MM.1S (cell line): ENCODE results near the gene CARD10.

ENCODE experiments used
- DNase-seq: peaks from one replicate; pipeline ENCODE4 v3.0.0-alpha.2; 2015
- H2AFZ ChIP-seq: fragments of 300-600 bp; sonication (generic); 2 replicates; pipeline ENCODE4 v1.6.0; 2016; ENCODE audit warnings: antibody characterized with exemption, low read length
- H3F3A ChIP-seq: fragments of 300-600 bp; sonication (generic); 2 replicates; pipeline ENCODE4 v1.6.1; 2016; ENCODE audit warnings: mild to moderate bottlenecking, antibody characterized with exemption, low read length, moderate library complexity, mixed read lengths; ENCODE audit not compliant: insufficient read depth
- H3K27ac ChIP-seq: fragments of 300-600 bp; sonication (generic); 2 replicates; pipeline ENCODE4 v1.5.1; 2016; ENCODE audit warnings: mild to moderate bottlenecking, low read length
- H3K27me3 ChIP-seq: fragments of 300-600 bp; sonication (generic); replicated peaks from 2 replicates; pipeline ENCODE4 v1.6.0; 2016; ENCODE audit warnings: low read length; ENCODE audit not compliant: insufficient read depth
- H3K36me3 ChIP-seq: fragments of 300-600 bp; sonication (generic); replicated peaks from 2 replicates; pipeline ENCODE4 v1.6.1; 2016; ENCODE audit warnings: mild to moderate bottlenecking, low read length, mixed read lengths; ENCODE audit not compliant: insufficient read depth
- H3K4me1 ChIP-seq: fragments of 300-600 bp; sonication (generic); 2 replicates; pipeline ENCODE4 v1.6.1; 2016; ENCODE audit warnings: low read length, mixed read lengths
- H3K4me2 ChIP-seq: fragments of 300-600 bp; sonication (generic); 2 replicates; pipeline ENCODE4 v1.6.0; 2016; ENCODE audit warnings: low read depth, low read length
- H3K4me3 ChIP-seq: fragments of 300-600 bp; sonication (generic); 2 replicates; pipeline ENCODE4 v1.5.1; 2016; ENCODE audit warnings: low read length, mixed read lengths
- H3K79me2 ChIP-seq: fragments of 300-600 bp; sonication (generic); 2 replicates; pipeline ENCODE4 v1.6.1; 2016; ENCODE audit warnings: mixed run types, low read length, mixed read lengths
- H3K9ac ChIP-seq: fragments of 300-600 bp; sonication (generic); 2 replicates; pipeline ENCODE4 v1.6.1; 2016; ENCODE audit warnings: low read length, mixed read lengths
- H3K9me2 ChIP-seq: fragments of 300-600 bp; sonication (generic); replicated peaks from 2 replicates; pipeline ENCODE4 v1.6.1; 2016; ENCODE audit warnings: mild to moderate bottlenecking, low read length, mixed read lengths; ENCODE audit not compliant: insufficient read depth
- H3K9me3 ChIP-seq: fragments of 300-600 bp; sonication (generic); replicated peaks from 2 replicates; pipeline ENCODE4 v1.6.1; 2016; ENCODE audit warnings: mild to moderate bottlenecking, low read length, mixed read lengths; ENCODE audit not compliant: insufficient read depth
- H4K20me1 ChIP-seq: fragments of 300-600 bp; sonication (generic); 2 replicates; pipeline ENCODE4 v1.6.1; 2016; ENCODE audit warnings: mild to moderate bottlenecking, low read length, moderate library complexity, mixed read lengths; ENCODE audit not compliant: insufficient read depth
- CTCF ChIP-seq: fragments of 300-600 bp; sonication (generic); IDR thresholded peaks from 2 replicates; pipeline ENCODE4 v1.5.1; 2016; ENCODE audit warnings: antibody characterized with exemption, low read length, mixed read lengths
- EZH2 ChIP-seq: fragments of 300-600 bp; sonication (generic); optimal IDR thresholded peaks from 2 replicates; pipeline ENCODE3; 2017; ENCODE audit warnings: low read depth, mild to moderate bottlenecking, antibody characterized with exemption, low read length, mixed read lengths
- EZH2phosphoT487 ChIP-seq: fragments of 300-600 bp; sonication (generic); IDR thresholded peaks from 2 replicates; pipeline ENCODE4 v1.6.1; 2018; ENCODE audit warnings: antibody characterized with exemption, low read length

Gene CARD10

GRCh38 chr22:37472418-37473006 is 46.7 kb downstream of the CARD10 start:
- no peaks in the 10 kb centered on the region for H3K79me2 ChIP-seq
- H2AFZ ChIP-seq, result no peak overlapping the region
- TF ChIP-seq EZH2, result no peak
- peak; percentile 63 for TF ChIP-seq CTCF
- TF ChIP-seq EZH2phosphoT487, result no peak
- H4K20me1 ChIP-seq, result no peaks in the 10 kb centered on the region
- no peaks in the 10 kb centered on the region for H3K36me3 ChIP-seq
- no peaks in the 10 kb centered on the region for H3F3A ChIP-seq
- H3K9me2 ChIP-seq, result no peaks in the 10 kb centered on the region
- no peak overlapping the region for H3K4me3 ChIP-seq
- no peak overlapping the region for H3K4me2 ChIP-seq
- H3K27ac ChIP-seq, result no peak overlapping the region
- DNase-seq, result no peak
- H3K27me3 ChIP-seq, result no peaks in the 10 kb centered on the region
- H3K4me1 ChIP-seq, result no peaks in the 10 kb centered on the region
- H3K9ac ChIP-seq, result no peak overlapping the region
- H3K9me3 ChIP-seq, result no peaks in the 10 kb centered on the region

- Histone ChIP-seq H3K27me3 (no peaks in the 10 kb centered on the region), H3K9me3 (no peaks in the 10 kb centered on the region), H3K9me2 (no peaks in the 10 kb centered on the region), H3K36me3 (no peaks in the 10 kb centered on the region), H3K4me1 (no peaks in the 10 kb centered on the region), H3K4me3 (no peak overlapping the region), H3K79me2 (no peaks in the 10 kb centered on the region), H3K9ac (no peak overlapping the region), H4K20me1 (no peaks in the 10 kb centered on the region), H3K4me2 (no peak overlapping the region), H3K27ac (no peak overlapping the region), H2AFZ (no peak overlapping the region), H3F3A (no peaks in the 10 kb centered on the region)
- DNase-seq, result no peak
- TF ChIP-seq EZH2phosphoT487 (no peak), EZH2 (no peak), CTCF (no peak)
Measured at GRCh38 chr22:37471727-37472417, 47.3 kb downstream of the CARD10 start.

- no peak overlapping the region for H3K27ac ChIP-seq
- no peaks in the 10 kb centered on the region for H3K27me3 ChIP-seq
- H3K79me2 ChIP-seq, result no peaks in the 10 kb centered on the region
- H4K20me1 ChIP-seq, result no peaks in the 10 kb centered on the region
- no peak overlapping the region for H3K4me3 ChIP-seq
- TF ChIP-seq EZH2phosphoT487 (no peak), EZH2 (no peak), CTCF (no peak)
- no peaks in the 10 kb centered on the region for H3K9me3 ChIP-seq
- H3K4me2 ChIP-seq, result no peak overlapping the region
- no peak overlapping the region for H3K9ac ChIP-seq
- H3K9me2 ChIP-seq, result no peaks in the 10 kb centered on the region
- DNase-seq, result no peak
- H3F3A ChIP-seq, result no peaks in the 10 kb centered on the region
- H3K36me3 ChIP-seq, result no peaks in the 10 kb centered on the region
- H2AFZ ChIP-seq, result no peak overlapping the region
- H3K4me1 ChIP-seq, result no peaks in the 10 kb centered on the region
Measured at GRCh38 chr22:37470087-37470445, 49.1 kb downstream of the CARD10 start.
